ENCODE measurements around the gene SEL1L3.

GRCh38 chr4:25830548-25830947, 32.2 kb downstream of the SEL1L3 start:
- TF ChIP-seq GABPA (IDR thresholded peaks at IDR 0.05; ENCODE audit: low read depth) (no peak), POLR2AphosphoS5 (IDR thresholded peaks at IDR 0.05; ENCODE audit: low read depth) (no peak), REST (IDR thresholded peaks at IDR 0.05; ENCODE audit: insufficient replicate concordance, low read depth) (no peak), SPI1 (IDR thresholded peaks at IDR 0.05; ENCODE audit: borderline replicate concordance, low read depth) (no peak)
- TF ChIP-seq, protein P1, sequence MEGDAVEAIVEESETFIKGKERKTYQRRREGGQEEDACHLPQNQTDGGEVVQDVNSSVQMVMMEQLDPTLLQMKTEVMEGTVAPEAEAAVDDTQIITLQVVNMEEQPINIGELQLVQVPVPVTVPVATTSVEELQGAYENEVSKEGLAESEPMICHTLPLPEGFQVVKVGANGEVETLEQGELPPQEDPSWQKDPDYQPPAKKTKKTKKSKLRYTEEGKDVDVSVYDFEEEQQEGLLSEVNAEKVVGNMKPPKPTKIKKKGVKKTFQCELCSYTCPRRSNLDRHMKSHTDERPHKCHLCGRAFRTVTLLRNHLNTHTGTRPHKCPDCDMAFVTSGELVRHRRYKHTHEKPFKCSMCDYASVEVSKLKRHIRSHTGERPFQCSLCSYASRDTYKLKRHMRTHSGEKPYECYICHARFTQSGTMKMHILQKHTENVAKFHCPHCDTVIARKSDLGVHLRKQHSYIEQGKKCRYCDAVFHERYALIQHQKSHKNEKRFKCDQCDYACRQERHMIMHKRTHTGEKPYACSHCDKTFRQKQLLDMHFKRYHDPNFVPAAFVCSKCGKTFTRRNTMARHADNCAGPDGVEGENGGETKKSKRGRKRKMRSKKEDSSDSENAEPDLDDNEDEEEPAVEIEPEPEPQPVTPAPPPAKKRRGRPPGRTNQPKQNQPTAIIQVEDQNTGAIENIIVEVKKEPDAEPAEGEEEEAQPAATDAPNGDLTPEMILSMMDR (IDR thresholded peaks at IDR 0.05; ENCODE audit: insufficient read depth, low read length) = no peak
